Activated T-helper 2 cell treated with anti-CD3 and anti-CD28 coated beads, Interferon-gamma antibody, Interleukin-2, Interleukin-4, amounts not matched to agents 10 μg/mL and 5 μg/mL and 100 μg/mL, durations not matched to agents 14 hours and 24 hours and 36 hours (primary cell): ENCODE results near the gene PRRT1. TPM values are rescaled to one million over a fixed set of nuclear protein-coding genes. Genes with fewer than 3 reads are reported as not detected.

Experiments used
- DNase-seq: peaks from one replicate; pipeline ENCODE4 v3.0.0; 2021; ENCODE audit warnings: low spot score
- H3K27ac Mint-ChIP-seq: one replicate; pipeline ENCODE4 v1.8.0; 2021; ENCODE audit warnings: mixed read lengths
- H3K27me3 Mint-ChIP-seq: one replicate; pipeline ENCODE4 v1.8.0; 2021; ENCODE audit warnings: low read depth, mixed read lengths
- H3K36me3 Mint-ChIP-seq: one replicate; pipeline ENCODE4 v1.8.0; 2021; ENCODE audit warnings: low read depth, mixed read lengths
- H3K4me1 Mint-ChIP-seq: one replicate; pipeline ENCODE4 v1.8.0; 2021; ENCODE audit warnings: low read depth, mixed read lengths
- H3K4me3 Mint-ChIP-seq: one replicate; pipeline ENCODE4 v1.8.0; 2021; ENCODE audit warnings: low read depth, mild to moderate bottlenecking, moderate library complexity, mixed read lengths
- H3K9me3 Mint-ChIP-seq: one replicate; pipeline ENCODE4 v1.8.0; 2021; ENCODE audit warnings: mixed read lengths
- intact Hi-C: fragments of 100-400 bp; cut with micrococcal nuclease; formaldehyde crosslinking; loops from one replicate; pipeline ENCODE4 v1.15.1; 2023
- total RNA-seq: library from RNA; stranded (reverse); gene quantifications from 2 replicates; pipeline ENCODE4 v1.2.3, GENCODE V29; 2022

The PRRT1 gene
- total RNA-seq, 1 donor from 2014 or later, result 0.27 TPM

DNA sequence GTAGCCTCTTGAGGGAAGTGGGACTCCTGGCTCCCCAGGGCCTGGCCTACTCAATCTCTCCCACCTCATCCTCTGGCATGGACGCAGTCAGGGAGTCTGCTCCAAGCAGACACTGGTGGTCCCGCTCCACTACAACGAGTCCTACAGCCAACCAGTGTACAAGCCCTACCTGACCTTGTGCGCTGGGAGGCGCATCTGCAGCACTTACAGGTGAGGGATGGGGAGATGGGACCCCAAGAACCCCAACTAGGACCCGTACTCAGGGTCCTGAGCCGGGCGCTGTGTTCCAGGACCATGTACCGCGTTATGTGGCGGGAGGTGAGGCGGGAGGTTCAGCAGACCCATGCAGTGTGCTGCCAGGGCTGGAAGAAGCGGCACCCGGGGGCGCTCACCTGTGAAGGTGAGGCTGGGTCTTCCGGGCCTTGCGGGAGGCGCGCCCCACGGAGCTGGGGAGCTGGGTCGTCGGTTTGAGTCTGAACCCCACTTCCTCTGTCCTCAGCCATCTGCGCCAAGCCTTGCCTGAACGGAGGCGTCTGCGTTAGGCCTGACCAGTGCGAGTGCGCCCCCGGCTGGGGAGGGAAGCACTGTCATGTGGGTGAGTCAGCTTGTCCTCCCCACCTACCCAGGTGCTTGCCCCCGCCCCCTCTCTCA lies 14.8 kb upstream of the PRRT1 start:
- Mint-ChIP-seq H3K4me1 (no peaks in the 10 kb centered on the region), H3K36me3 (peaks cover 22% of the 10 kb centered on the region), H3K27me3 (no peaks in the 10 kb centered on the region), H3K9me3 (no peaks in the 10 kb centered on the region), H3K4me3 (no peak overlapping the region), H3K27ac (no peak overlapping the region)
- DNase-seq, result no peak
- intact Hi-C loops, result no loop called here

- H3K9me3 Mint-ChIP-seq, result no peaks in the 10 kb centered on the region
- H3K27ac Mint-ChIP-seq, result no peak within 1 kb of the TSS
- H3K4me3 Mint-ChIP-seq, result no peak within 1 kb of the TSS
- intact Hi-C loops, result no loop called here
- no peaks in the 10 kb centered on the region for H3K4me1 Mint-ChIP-seq
- no peak for DNase-seq
- no peaks in the 10 kb centered on the region for H3K27me3 Mint-ChIP-seq
- H3K36me3 Mint-ChIP-seq, result peaks cover 12% of the 10 kb centered on the region
These were observed 12.6 kb upstream of the PRRT1 start, which contains the start of gene EGFL8 for GRCh38 chr6:32164295-32164694. EGFL8 (plus strand) TSS chr6:32164595; CDS start chr6:32166166, 1,571 bp downstream.

- no peak overlapping the region for H3K4me3 Mint-ChIP-seq
- no peak for DNase-seq
- H3K36me3 Mint-ChIP-seq, result peaks cover 9% of the 10 kb centered on the region
- H3K4me1 Mint-ChIP-seq, result no peaks in the 10 kb centered on the region
- no peak overlapping the region for H3K27ac Mint-ChIP-seq
- no peaks in the 10 kb centered on the region for H3K27me3 Mint-ChIP-seq
- no peaks in the 10 kb centered on the region for H3K9me3 Mint-ChIP-seq
- intact Hi-C loops, result no loop called here
These were observed 12.0 kb upstream of the PRRT1 start for GRCh38 chr6:32163559-32164258.

- no peak overlapping the region for H3K4me3 Mint-ChIP-seq
- no peaks in the 10 kb centered on the region for H3K9me3 Mint-ChIP-seq
- no peak overlapping the region for H3K27ac Mint-ChIP-seq
- DNase-seq, result no peak
- peaks cover 3% of the 10 kb centered on the region for H3K27me3 Mint-ChIP-seq
- peaks cover 9% of the 10 kb centered on the region for H3K4me1 Mint-ChIP-seq
- peaks cover 15% of the 10 kb centered on the region for H3K36me3 Mint-ChIP-seq
- intact Hi-C loops, result no loop called here
These were observed 6.3 kb upstream of the PRRT1 start for GRCh38 chr6:32158052-32158451.

DNA sequence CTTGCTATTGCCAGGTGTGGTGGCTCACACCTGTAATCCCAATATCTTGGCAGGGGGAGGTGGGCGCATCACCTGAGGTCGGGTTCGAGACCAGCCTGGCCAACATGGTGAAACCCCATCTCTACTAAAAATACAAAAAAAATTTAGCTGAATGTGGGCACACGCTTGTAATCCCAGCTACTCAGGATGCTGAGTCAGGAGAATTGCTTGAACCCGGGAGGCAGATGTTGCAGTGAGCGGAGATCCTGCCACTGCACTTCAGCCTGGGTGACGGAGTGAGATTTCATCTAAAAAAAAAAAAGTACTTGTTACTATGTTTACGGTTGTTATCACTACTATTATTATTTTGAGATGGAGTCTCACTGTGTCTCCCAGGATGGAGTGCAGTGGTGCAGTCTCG lies 5.2 kb upstream of the PRRT1 start:
- peaks cover 12% of the 10 kb centered on the region for H3K4me1 Mint-ChIP-seq
- no peak for DNase-seq
- H3K4me3 Mint-ChIP-seq, result no peak overlapping the region
- H3K36me3 Mint-ChIP-seq, result peaks cover 15% of the 10 kb centered on the region
- H3K27me3 Mint-ChIP-seq, result peaks cover 13% of the 10 kb centered on the region
- no peaks in the 10 kb centered on the region for H3K9me3 Mint-ChIP-seq
- no peak overlapping the region for H3K27ac Mint-ChIP-seq
- intact Hi-C loops, result no loop called here

- peak; percentile 55 for DNase-seq
- no peaks in the 10 kb centered on the region for H3K9me3 Mint-ChIP-seq
- H3K4me3 Mint-ChIP-seq, result peak overlapping the region; percentile 91
- H3K36me3 Mint-ChIP-seq, result peaks cover 15% of the 10 kb centered on the region
- H3K27ac Mint-ChIP-seq, result peak overlapping the region; percentile 82
- intact Hi-C loops, result loop anchor here (1.0 to 5.0 kb wide), 4 partner anchors 22 to 68 kb away; partner anchors contain the start of genes AGPAT1 and FKBPL
- H3K27me3 Mint-ChIP-seq, result peaks cover 28% of the 10 kb centered on the region
- H3K4me1 Mint-ChIP-seq, result peaks cover 15% of the 10 kb centered on the region
These were observed 2.9 kb upstream of the PRRT1 start for GRCh38 chr6:32154514-32155161.

GRCh38 chr6:32153564-32154513 lies 2.1 kb upstream of the PRRT1 start, which contains the start of gene PPT2:
PPT2 (plus strand) TSS chr6:32154141; CDS start chr6:32154595, 454 bp downstream.
- peak within 1 kb of the TSS; percentile 91 for H3K4me3 Mint-ChIP-seq
- peaks cover 18% of the 10 kb centered on the region for H3K4me1 Mint-ChIP-seq
- H3K36me3 Mint-ChIP-seq, result peaks cover 15% of the 10 kb centered on the region
- DNase-seq, result peak; percentile 55
- intact Hi-C loops, result loop anchor here (1.0 to 5.0 kb wide), 4 partner anchors 22 to 67 kb away; partner anchors contain the start of genes AGPAT1 and FKBPL
- peak within 1 kb of the TSS; percentile 82 for H3K27ac Mint-ChIP-seq
- H3K9me3 Mint-ChIP-seq, result no peaks in the 10 kb centered on the region
- peaks cover 31% of the 10 kb centered on the region for H3K27me3 Mint-ChIP-seq

DNA sequence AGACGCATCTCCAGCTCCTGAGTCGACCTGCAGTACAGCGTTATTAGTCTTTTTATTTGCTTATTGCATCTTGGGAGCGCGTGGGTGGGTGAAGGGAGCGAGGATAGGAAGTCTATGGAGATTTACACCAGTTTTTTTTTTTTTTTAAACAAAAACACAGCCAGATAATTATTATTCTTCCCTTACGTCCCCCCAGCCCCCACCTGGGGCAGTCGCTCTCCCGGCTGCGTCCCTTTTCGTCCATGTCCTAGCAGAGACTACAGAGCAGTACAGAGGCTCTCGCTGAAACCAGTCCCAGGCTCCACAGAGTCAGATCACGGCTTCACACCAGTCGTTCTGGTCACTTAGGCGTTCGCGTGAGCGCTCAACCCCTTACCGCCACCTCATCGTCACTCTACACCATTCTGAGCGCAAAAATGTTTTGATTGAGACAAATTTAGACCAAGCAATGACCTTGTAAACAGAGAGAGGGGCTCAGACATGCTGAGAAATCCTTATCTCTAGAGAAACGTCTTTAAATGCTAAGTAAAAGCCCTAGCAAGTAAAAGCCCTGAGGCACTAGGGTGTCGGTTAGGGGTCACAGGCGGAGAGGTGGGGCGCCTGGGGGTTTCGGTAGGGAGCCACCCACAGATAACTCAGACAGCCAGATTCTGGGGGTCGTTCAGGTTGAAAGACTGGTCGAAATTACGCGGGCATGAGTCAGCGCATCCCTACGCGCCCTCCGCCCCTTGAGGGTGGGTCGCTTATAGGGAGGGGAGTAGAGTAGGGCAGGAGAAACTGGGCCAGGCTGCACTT lies 1.2 kb upstream of the PRRT1 start:
- intact Hi-C loops, result loop anchor here (5.0 kb wide), 1 partner anchor 36 kb away; no protein-coding TSS in a partner anchor
- Mint-ChIP-seq H3K4me3 (peak overlapping the region; percentile 67), H3K36me3 (peaks cover 7% of the 10 kb centered on the region), H3K27me3 (peaks cover 38% of the 10 kb centered on the region), H3K9me3 (no peaks in the 10 kb centered on the region), H3K27ac (no peak overlapping the region), H3K4me1 (peaks cover 23% of the 10 kb centered on the region)
- no peak for DNase-seq

- Mint-ChIP-seq H3K36me3 (no peaks in the 10 kb centered on the region), H3K9me3 (no peaks in the 10 kb centered on the region), H3K4me1 (peaks cover 26% of the 10 kb centered on the region), H3K27ac (no peak overlapping the region), H3K27me3 (peaks cover 52% of the 10 kb centered on the region), H3K4me3 (no peak overlapping the region)
- intact Hi-C loops, result loop anchor here (5.0 kb wide), 1 partner anchor 34 kb away; no protein-coding TSS in a partner anchor
- DNase-seq, result no peak
These were observed 417 bp downstream of the PRRT1 start for GRCh38 chr6:32151181-32151862.

DNA sequence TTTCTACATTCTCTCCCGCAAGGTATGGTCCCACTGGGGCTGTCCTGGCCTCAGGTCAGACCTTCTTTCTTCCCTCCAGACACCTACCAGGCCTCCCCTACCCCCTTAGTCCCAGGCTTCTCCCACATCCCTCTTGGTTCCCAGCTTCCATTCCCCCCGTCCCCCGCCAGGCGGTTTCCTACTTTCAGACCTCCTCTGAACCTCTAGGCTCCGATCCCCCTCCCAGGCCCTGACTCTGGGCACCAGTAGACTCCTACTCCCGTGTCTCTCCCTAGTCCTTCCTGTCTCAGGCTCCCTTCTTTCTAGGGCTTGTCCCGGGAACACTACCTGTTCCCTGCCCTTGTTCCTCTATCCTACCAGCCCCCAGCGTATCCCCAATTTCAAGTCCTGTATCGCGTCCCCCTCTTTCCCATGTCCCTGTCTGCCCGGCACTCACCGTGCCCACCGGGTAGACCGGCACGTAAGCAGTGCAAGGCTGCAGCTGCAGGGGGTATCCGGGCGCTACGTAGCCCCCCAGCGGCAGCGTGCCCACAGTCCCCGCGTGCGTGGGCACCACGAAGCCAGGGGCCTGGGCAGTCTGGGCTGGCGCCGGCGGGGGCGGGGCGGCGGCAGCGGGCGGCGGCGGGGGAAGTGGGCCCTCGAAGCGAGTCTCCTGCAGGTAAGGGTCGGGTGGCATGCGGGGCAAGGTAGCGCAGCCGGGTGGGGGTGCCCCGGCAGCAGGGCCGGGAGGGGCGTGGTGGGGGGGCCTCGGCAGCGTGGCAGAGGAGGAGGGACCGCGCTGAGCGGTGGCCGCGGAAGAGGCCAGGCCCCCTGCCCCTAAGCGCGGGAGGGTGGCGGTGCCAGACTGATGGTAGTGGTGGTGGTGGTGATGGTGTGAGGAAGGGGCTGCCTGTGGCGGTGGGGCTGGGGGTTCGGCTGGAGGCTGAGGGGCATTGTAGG lies 1.5 kb downstream of the PRRT1 start:
- Mint-ChIP-seq H3K27me3 (peaks cover 58% of the 10 kb centered on the region), H3K4me3 (no peak overlapping the region), H3K9me3 (no peaks in the 10 kb centered on the region), H3K36me3 (no peaks in the 10 kb centered on the region), H3K27ac (no peak overlapping the region), H3K4me1 (peaks cover 22% of the 10 kb centered on the region)
- DNase-seq, result no peak
- intact Hi-C loops, result loop anchor here (5.0 kb wide), 1 partner anchor 33 kb away; no protein-coding TSS in a partner anchor
